Activated T-cell treated with anti-CD3 and anti-CD28 coated beads for 48 hours (primary cell): ENCODE measurements around the gene CHD3.

Experiments used
- DNase-seq: peaks from one replicate; pipeline ENCODE4 v3.0.0-alpha.2; 2020; ENCODE audit warnings: low read depth

Gene CHD3

DNA sequence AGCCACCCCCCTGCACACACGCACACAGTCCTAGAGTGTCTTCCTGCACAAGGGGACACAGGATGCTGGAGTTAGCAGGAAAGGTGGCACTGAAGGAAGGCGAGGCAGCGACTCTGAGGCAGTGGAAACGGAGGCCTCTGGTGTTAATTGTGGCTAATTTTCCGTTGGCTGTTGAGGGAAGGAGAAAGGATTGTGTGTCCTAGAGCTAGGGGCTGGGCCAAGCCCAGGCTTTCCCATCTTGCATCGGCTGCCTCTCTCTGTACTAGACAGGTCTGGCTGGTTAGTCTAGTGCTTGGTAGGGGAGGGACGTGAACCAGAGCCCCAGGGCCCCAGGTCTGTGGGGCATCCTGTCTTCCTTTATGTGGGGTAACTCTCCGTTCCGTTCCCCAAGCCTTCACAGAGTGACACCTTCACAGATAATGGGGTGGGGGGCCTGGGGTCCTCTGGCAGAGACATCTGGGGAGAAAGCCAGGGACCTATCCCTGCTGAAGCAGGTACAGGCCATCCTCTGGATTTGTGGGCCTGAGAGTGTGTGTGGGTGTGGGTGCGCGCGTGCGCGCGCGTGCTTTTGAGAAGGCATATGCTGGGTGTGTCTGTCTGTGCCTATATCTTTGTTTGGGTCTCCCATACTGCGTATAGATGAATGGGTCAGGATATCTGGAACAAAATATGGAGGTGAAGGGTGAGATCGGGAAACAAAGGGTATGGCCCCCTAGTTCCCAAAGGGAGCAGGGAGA lies at the start of gene CHD3:
Gene CHD3 (plus strand): TSS at position 606 of the 737 bp plus-strand sequence. CDS start 212 bp downstream, outside the sequence.
- peak; percentile 61 for DNase-seq

DNA sequence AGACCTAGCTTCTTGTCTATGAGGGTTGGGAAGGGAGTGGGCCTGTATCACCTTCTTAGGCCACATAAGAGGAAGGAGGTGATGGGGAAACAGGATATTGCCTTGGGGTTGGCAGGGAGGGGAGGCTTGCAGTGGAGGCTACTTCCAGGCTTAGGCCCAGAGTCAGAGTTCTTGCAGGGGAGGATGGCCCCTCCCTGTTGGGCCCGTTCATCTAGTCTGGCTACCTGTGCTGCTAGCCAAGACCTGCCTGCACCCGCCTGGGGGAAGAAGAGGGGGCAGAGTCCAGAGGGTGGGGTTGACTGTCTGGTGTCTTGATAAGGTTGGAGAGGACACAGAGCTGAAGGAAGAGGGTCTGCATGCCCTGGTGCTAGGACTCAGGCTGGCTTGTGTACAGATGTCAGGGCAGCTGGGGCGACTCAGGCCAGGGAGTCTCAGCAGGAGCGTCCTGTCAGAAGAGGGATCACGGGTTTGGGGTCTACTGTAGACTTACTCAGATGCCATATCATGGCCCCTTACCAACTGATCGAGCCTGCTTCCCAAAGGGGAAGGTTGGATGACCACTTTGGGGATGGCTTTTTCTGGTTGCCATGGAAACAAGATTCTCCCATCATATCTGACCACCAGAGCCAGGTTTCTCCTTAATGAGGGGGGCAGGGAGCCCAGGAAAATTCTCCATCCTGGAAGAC lies 49.3 kb upstream of the CHD3 start:
- no peak for DNase-seq

DNA sequence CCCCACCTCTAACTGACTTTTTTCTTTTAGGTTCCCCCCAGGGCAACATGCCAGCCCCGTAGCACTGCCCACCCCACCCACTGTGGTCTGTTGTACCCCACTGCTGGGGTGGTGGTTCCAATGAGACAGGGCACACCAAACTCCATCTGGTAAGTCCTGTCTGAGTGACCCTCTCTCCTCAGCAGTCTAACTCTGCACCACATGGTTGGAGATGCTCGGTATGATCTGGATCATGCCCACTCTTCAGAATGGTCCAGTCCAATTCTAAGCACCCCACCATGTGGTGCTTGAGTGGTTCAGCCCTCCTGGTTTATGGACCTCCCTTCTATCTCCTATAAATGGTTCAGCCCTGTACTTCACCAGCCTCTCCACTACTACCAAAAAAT lies 48.7 kb upstream of the CHD3 start:
- no peak for DNase-seq

DNA sequence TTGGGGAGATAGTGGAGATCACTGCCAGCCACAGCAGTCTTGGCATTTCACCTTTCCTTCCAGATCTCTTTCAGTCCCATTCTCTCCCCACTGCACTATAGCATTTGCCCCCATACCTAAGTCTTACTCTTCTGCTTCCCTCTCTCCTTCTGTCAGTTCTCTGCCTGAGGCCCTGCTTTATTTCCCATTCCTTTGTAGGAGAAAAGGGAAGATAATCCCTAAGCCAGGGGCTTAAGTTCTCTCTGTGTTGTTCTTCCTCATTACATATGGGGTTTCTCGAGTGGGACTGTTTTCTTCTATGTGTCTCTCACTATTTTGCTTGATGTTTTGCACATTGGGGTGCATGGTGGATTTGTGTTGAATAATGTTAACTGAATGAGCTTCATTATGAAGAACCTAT lies 48.1 kb upstream of the CHD3 start:
- DNase-seq = no peak

DNA sequence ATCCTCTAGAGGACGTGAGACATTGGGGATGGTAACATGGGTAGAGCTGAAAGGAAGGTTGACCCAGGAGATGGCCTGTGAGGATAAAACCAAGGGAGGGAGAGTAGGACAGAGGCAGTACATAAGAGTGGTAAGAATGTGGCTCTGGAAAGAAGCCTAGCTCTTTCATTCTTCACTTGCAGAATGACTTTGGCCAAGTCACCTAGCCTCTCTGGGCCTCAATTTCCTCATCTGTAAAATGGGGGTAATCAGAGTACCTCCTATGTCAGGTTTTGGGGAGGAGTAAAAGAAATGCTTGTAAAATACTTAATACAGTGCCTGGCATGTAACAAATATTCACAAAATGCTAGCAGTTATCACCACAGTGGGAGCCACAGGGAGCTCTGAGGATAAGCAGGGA lies 47.7 kb upstream of the CHD3 start:
- no peak for DNase-seq

DNA sequence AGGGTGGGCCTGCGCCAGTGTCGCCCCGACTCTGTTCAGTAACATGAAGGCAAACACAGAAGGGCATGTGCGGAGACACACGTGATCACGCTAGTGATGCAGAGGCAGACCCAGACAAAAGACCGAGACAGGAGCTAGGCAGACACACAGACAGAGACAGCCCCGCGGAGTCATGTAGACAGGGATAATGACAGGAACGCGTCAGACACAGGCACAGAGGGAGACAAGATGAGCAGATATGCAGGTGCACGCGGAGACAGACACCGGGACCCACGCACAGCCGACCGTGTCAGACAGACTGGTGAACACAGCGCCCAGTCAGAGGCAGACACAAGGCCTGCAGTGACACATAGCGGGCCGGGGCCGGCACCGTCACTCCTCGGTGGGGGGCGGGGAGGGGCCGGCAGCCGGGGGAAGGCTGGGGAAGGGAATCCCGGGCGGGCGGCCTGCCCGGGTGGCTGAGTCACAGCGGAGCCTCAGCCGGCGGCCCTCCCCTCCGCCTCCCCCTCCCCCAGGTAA lies 47.1 kb upstream of the CHD3 start:
- DNase-seq = peak; percentile 92

DNA sequence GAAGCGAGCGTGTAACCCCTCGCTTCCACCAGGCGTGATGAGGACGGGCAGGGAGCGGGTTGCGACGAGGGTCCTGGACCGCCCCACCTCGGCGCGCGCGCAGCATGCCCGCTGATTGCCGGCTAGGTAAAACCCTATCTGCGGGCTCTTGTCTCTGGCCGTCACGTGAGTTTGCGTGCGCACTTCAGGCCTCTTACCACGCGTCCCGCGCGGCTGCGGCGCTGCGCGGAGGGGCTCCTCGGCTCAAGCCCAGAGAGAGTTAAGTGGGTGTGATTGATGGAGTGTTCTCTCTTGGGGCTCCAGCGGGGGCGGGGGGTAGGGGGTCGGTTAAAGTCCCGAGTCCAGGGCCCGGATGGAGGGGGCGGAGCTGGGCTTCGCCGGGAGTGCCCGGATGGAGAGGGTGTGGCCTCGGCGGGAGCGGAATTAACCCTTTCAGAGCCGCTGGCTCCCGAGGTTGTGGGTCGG lies 46.6 kb upstream of the CHD3 start:
- DNase-seq = peak; percentile 80

DNA sequence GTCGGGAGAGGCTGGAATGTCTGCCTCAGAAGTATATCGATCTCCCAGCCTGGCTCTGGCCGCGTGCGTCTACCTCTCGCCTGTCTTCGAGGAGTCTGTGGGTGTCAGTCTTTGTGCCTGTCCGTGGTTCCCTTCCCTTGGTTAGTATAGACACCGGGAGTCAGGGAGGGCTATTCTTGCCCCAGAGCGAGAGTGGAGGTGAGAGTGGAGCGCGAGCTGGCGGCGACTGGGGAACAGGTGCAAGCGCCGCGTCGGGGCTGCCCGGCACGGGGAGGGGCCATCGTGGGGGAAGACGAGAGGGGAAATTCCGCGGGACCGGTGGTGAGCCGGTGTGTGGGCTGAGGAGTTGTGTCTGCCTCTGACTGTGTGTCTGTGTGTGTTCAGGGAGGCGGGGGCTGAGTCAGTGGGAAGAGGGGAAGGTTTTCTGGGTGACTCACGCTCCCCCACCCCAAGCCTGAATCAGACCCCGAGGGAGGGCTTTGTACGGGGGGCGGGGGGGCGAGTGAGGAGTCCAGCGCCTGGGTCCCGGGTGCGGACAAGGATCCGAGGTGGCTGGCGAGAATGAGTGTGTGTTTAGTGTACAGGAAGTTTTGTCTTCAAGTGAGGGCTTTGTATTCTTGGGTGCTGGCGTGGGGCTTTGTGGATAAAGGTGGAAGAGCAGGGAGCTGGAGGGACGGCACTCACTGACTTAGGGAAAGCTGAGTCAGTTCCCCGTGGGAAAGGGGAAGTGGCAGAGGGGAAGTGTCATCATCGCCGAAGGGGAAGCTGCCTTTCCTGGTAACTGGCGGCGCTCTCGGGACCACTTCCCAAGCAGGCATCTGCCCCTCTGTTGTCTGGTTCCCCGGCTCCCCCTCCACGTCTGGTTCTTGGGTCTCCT lies 46.0 kb upstream of the CHD3 start:
- peak; percentile 92 for DNase-seq

DNA sequence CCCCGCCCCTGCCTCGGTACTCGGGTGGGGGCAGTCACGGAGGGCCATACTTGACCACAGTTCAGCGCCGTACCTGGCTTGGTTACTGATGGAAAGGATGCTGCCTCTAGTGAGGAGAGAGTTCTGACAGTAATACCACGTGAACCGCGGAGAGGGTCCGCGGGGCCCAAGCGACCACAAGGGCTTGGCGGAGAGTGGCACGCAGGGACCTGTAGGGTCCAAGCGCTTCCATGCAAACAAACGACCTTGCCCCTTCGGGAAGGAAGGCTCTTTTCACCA lies 45.4 kb upstream of the CHD3 start:
- no peak for DNase-seq

DNA sequence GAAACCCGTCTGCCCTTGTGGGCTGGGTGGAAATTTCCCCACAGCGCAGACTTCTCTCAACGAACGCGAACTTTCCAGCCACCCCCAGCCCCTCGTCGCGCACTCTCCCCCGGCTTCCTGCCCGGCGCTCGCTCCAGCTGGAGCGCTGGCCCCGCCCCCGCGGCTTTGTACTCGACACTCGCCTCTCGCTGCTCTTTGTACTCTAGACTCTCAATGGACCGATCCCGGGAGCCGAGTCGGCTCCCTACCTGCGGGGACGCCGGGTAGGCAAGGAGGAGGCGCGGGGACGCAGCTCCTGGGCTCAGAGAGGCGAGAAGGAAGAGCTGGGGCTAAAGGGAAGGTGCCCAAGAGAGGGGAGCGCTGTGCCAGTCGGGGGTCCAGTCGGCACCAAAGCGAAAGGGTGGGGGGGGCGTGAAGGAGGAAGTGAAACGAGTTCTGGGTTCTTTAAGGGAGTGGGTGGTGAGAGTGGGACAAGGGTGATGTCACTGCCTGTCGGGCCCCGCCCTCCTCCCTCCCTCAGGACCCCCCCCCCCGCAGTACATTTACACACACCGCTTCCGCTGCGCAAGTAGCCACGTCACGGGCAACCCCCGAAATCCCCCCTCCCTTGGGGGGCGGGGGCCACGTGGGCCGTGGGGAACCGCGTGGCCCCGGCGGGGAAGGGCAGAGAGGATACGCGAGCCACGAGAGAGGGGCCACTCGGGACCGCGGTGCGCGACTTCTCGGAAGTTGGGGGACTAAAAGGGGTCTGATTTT lies 44.9 kb upstream of the CHD3 start:
- peak; percentile 83 for DNase-seq

DNA sequence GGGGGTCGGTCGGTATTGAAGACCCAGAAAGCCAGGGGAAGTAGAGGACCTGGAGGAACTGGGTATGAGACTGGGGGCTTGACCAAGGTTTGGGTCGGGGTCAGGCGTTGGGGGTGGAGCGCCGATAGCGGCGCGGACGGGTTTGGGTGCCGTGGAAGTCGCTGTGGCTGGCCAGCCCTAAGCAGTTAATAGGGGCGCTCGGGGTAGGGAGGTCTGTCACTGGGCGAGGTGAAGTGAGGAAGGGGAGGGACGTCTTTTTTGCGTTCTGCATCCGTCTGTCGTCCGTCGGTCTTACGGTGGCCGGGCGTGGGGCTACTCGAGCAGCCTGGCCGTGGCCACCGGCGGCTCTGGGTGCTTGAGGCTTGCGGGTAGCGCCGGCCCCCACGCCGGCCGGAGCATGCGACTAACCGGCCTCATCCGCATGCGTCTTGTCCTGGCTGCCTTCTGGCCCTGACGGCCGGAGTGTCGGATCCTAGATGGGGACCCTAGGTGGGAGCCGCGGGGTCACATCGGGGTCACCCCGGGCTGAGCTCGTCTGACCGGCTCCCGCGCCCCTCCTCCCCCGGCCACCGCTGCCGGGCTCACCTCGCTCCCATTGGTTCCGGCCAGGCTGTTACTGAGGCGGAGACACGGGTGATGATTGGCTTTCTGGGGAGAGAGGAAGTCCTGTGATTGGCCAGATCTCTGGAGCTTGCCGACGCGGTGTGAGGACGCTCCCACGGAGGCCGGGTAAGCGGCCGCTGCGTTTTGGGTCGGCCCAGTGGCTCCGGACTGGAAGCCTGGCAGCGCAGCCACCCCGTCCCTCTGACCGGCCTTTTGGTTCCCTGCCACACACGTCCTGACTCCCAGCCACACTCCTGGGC lies 44.1 kb upstream of the CHD3 start:
- DNase-seq = peak; percentile 82

DNA sequence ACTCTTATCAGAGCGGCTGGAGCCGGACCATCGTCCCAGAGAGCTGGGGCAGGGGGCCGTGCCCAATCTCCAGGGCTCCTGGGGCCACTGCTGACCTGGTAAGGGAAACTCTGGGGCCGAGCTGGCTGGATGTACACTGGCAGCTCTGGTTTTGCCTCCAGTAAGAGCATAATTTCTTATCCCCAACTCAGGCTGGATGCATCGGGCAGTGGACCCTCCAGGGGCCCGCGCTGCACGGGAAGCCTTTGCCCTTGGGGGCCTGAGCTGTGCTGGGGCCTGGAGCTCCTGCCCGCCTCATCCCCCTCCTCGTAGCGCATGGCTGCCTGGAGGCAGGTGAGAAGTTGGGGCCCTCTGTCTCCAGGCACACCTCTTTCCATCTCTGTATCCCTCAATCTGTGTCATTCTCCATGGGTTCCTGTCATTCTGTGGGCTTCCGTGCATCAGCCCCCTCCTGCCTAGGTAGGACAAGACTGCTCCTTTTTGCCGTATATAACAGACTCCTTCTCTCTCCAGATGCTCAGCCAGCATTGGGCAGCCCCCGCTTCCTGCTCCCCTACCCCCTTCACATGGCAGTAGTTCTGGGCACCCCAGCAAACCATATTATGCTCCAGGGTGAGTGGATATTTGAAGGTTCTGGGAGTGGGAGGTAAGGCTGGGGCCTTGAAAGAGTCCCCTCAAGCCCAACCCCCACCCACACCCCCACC lies 43.1 kb upstream of the CHD3 start:
- DNase-seq = no peak

DNA sequence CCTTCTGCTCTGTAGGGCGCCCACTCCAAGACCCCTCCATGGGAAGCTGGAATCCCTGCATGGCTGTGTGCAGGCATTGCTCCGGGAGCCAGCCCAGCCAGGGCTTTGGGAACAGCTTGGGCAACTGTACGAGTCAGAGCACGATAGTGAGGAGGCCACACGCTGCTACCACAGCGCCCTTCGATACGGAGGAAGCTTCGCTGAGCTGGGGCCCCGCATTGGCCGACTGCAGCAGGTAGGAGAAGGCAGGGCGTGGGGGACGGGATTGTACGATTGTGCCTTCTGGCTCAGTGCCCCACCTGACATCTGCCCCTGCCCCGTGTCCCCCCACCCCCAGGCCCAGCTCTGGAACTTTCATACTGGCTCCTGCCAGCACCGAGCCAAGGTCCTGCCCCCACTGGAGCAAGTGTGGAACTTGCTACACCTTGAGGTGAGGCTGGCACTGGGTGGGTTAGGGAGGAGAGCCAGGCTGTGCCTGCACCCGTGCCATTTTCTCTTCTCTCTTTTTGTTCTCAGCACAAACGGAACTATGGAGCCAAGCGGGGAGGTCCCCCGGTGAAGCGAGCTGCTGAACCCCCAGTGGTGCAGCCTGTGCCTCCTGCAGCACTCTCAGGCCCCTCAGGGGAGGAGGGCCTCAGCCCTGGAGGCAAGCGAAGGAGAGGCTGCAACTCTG lies 42.4 kb upstream of the CHD3 start:
- no peak for DNase-seq

DNA sequence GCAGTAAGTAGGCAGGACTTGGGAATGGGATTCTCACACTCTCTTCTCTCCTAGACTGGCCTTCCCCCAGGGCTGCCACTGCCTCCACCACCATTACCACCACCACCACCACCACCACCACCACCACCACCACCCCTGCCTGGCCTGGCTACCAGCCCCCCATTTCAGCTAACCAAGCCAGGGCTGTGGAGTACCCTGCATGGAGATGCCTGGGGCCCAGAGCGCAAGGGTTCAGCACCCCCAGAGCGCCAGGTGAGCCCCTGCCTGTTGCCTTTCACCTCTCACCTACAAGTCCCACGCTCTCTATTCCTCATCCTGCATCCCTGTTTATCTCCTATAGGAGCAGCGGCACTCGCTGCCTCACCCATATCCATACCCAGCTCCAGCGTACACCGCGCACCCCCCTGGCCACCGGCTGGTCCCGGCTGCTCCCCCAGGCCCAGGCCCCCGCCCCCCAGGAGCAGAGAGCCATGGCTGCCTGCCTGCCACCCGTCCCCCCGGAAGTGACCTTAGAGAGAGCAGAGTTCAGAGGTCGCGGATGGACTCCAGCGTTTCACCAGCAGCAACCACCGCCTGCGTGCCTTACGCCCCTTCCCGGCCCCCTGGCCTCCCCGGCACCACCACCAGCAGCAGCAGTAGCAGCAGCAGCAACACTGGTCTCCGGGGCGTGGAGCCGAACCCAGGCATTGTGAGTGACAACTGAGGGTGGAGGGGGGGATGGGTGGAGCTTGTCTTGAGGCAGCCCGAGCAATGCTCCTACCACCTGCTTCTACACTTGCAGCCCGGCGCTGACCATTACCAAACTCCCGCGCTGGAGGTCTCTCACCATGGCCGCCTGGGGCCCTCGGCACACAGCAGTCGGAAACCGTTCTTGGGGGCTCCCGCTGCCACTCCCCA lies 41.6 kb upstream of the CHD3 start:
- DNase-seq = no peak

DNA sequence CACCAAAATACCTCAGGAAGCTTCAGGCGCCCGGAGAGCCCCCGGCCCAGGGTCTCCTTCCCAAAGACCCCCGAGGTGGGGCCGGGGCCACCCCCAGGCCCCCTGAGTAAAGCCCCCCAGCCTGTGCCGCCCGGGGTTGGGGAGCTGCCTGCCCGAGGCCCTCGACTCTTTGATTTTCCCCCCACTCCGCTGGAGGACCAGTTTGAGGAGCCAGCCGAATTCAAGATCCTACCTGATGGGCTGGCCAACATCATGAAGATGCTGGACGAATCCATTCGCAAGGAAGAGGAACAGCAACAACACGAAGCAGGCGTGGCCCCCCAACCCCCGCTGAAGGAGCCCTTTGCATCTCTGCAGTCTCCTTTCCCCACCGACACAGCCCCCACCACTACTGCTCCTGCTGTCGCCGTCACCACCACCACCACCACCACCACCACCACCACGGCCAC lies 40.4 kb upstream of the CHD3 start:
- DNase-seq = no peak

DNA sequence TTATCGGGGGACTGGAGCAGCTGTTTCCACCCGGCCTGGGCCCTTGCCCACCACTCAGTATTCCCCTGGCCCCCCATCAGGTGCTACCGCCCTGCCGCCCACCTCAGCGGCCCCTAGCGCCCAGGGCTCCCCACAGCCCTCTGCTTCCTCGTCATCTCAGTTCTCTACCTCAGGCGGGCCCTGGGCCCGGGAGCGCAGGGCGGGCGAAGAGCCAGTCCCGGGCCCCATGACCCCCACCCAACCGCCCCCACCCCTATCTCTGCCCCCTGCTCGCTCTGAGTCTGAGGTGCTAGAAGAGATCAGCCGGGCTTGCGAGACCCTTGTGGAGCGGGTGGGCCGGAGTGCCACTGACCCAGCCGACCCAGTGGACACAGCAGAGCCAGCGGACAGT lies 39.9 kb upstream of the CHD3 start:
- no peak for DNase-seq

DNA sequence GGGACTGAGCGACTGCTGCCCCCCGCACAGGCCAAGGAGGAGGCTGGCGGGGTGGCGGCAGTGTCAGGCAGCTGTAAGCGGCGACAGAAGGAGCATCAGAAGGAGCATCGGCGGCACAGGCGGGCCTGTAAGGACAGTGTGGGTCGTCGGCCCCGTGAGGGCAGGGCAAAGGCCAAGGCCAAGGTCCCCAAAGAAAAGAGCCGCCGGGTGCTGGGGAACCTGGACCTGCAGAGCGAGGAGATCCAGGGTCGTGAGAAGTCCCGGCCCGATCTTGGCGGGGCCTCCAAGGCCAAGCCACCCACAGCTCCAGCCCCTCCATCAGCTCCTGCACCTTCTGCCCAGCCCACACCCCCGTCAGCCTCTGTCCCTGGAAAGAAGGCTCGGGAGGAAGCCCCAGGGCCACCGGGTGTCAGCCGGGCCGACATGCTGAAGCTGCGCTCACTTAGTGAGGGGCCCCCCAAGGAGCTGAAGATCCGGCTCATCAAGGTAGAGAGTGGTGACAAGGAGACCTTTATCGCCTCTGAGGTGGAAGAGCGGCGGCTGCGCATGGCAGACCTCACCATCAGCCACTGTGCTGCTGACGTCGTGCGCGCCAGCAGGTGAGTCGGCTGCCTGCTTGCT lies 39.3 kb upstream of the CHD3 start:
- DNase-seq = no peak
